Heart left ventricle (tissue), 16 donors: ENCODE data around the gene P2RY14. TPM values are rescaled to one million over a fixed set of nuclear protein-coding genes. Genes with fewer than 3 reads are reported as not detected.
"Not testable (repeated sequence)": the region's sequence is repeated elsewhere in the genome, so short reads cannot be mapped to it uniquely, and the experiment has no call there.

Experiments
- ATAC-seq, 4 donors: fragments of 200-7000 bp; cut with Tn5 transposase; one replicate each; pipeline ENCODE4 v1.9.1; 2020 to 2022; ENCODE audit warnings: moderate library complexity in 4 of 4, mild to moderate bottlenecking in 3 of 4, moderate number of reproducible peaks in 1 of 4
- DNase-seq, 5 donors: peaks; one replicate each; pipeline ENCODE4 v3.0.0-alpha.2; 2020
- H3K27ac ChIP-seq, 12 donors: fragments of 200-600 bp; sonication (generic) in 4 of 12; one replicate each; pipeline versions ENCODE4 v1.5.0 to v1.8.0; 2016 to 2022; ENCODE audit warnings: mild to moderate bottlenecking in 2 of 12
- H3K27me3 ChIP-seq, 9 donors: fragments of 200-600 bp; sonication (generic) in 2 of 9; one replicate each; pipeline versions ENCODE4 v1.5.1 to v1.8.0; 2016 to 2022; ENCODE audit warnings: mild to moderate bottlenecking in 3 of 9
- H3K36me3 ChIP-seq, 9 donors: fragments of 200-600 bp; sonication (generic) in 2 of 9; one replicate each; pipeline versions ENCODE4 v1.5.0 to v1.8.0; 2018 to 2022; ENCODE audit warnings: mild to moderate bottlenecking in 2 of 9
- H3K4me1 ChIP-seq, 12 donors: fragments of 200-600 bp; sonication (generic) in 4 of 12; one replicate each; pipeline versions ENCODE4 v1.5.0 to v1.8.0; 2016 to 2022; ENCODE audit warnings: mild to moderate bottlenecking in 3 of 12
- H3K4me3 ChIP-seq, 12 donors: fragments of 200-600 bp; sonication (generic) in 4 of 12; one replicate each; pipeline versions ENCODE4 v1.5.0 to v1.8.0; 2017 to 2022; ENCODE audit warnings: mild to moderate bottlenecking in 9 of 12, moderate library complexity in 4 of 12
- H3K9me3 ChIP-seq, 12 donors: fragments of 200-600 bp; sonication (generic) in 4 of 12; one replicate each; pipeline versions ENCODE4 v1.5.0 to v1.8.0; 2016 to 2022; ENCODE audit warnings: mild to moderate bottlenecking in 1 of 12
- POLR2A ChIP-seq, 2 donors: fragments of 450-650 bp; IDR thresholded peaks; one replicate each; pipeline ENCODE4 v1.6.1; 2017; ENCODE audit warnings: antibody characterized with exemption in 2 of 2, mild to moderate bottlenecking in 2 of 2, moderate library complexity in 2 of 2
- WGBS, 4 donors: extraction: QIAGEN DNeasy Blood & Tissue Kit in 2 of 4; methylation state at CpG; one replicate each; pipeline versions ENCODE4 v1.1.5 to v1.1.7; 2013 to 2018; 5-methylcytosine and 5-hydroxymethylcytosine counted together
- intact Hi-C, 10 donors: fragments of 100-400 bp; cut with DNase I; formaldehyde crosslinking; loops; one replicate each; pipeline versions ENCODE4 v1.11.1 to v1.14.2; 2022
- polyA plus RNA-seq, 2 donors: library from polyadenylated mRNA; stranded (reverse); fragments of 200-250 nt; gene quantifications; one replicate each; pipeline ENCODE4 v1.2.3, GENCODE V29; 2013
- total RNA-seq, 9 donors: library from RNA; depleted of rRNA in 2 of 9; stranded (reverse); fragments of >200 nt in 2 of 9; fragmentation: NEBNext Ultra II Directional in 3 of 9; extraction: Animal tissue kit (Norgen Biotek cat#: 25700) in 3 of 9; gene quantifications; one replicate each; pipeline versions ENCODE4 v1.1.0 to v1.2.4, GENCODE V29; 2016 to 2023
- TF ChIP-seq, protein P1 (sequence below), 12 donors: fragments of 200-600 bp; sonication (generic) in 4 of 12; IDR thresholded peaks; one replicate each; pipeline versions ENCODE4 v1.5.0 to v1.8.0; 2018 to 2022; ENCODE audit warnings: antibody characterized with exemption in 12 of 12, mild to moderate bottlenecking in 5 of 12
- donor health status: ischemic (EF 13 %, LVEDD 7.1; RV severe dilation, severe dysfunction).
- donor health status: healthy with polysubstance abuse.
- donor health status: DM: no; HTN: yes; CAD: no.
- donor health status: DM: no; HTN: no; CAD: no.
- donor health status: ischemic (EF 25% LVEDD 6.9; RV normal size, moderate dysfunction).
- donor health status: ischemic (EF 25% LVEDD 5.7; RV mildly dilated, moderate dysfunction).
- donor health status: healthy.
- donor health status: DM: yes; HTN: yes; CAD: no.
- donor health status: ischemic (EF 35%, LVEDD 5.7; RV mildly dilated, moderate dysfunction).
- donor health status: nonischemic (EF 11% LVEDD 7.7; RV severe dilation, severe dysfunction).
- donor health status: DM: yes; HTN: yes; CAD: no.
- donor health status: PGD.
- donor health status: ischemic (EF 29% LVEDD 5.4; RV normal size, mild dysfunction).
- donor health status: nonischemic (EF 23%, LVEDD 6.1; RV moderate dilation, normal function).

Gene P2RY14
- total and polyA plus RNA-seq, 11 donors, result 0.75 to 8.4 (median 3.2) TPM

DNA sequence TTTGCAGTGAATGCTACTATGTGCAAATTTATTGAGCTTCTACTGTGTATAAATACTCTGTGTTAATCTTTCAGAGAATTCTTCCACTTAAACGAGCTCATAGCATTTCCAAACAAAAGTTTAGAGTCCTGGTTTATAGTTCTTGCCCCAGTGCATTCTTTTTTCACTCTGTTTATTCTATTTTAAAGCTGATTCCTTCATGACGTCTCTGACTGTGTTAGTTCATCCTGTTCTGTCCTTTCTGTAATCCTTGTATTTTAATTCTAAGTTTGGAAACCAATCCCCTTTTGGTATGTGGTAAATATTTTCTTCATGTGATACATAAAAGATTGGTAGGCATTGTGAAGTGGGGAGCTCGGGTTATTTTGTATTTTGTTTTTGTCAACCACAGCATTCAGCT is 18.7 kb downstream of the P2RY14 start:
- WGBS, 4 donors, result 59 to 73% (median 66%) methylated on average over 3 of the region's 3 CpGs

DNA sequence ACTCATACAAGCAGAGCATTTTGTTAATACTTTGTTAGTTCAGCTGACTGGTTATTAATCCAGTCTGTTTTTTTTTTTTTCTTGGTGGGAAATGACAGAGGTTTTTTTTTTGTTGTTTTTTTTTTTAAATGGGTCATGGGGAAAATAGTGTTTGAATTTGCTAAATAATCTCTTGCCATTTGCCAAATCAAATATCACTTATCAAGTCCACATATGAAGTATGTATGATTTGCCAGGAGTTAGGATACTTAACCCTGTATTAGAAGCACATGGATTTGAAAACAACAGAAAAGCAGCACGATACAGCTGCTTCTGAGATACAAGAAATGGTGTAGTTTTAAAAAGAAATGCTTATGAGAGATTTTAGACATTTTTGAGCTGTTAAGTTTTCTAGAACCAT is 21.6 kb downstream of the P2RY14 start:
- intact Hi-C loops, result no loop called here
- WGBS, 4 donors, result 73 to 85% (median 76%) methylated on average over 1 of the region's 1 CpG
- H3K27ac ChIP-seq, result peak overlapping the region in 5 of 12 donors; percentile 14 to 79 (median 24)
- H3K36me3 ChIP-seq, result no peaks in the 10 kb centered on the region
- no peak for DNase-seq
- no peaks in the 10 kb centered on the region for H3K27me3 ChIP-seq
- H3K4me1 ChIP-seq, result peaks cover 0 to 17% (median 2%) of the 10 kb centered on the region in 12 donors
- H3K4me3 ChIP-seq, result no peak overlapping the region
- TF ChIP-seq POLR2A (IDR thresholded peaks at IDR 0.05), result no peak
- TF ChIP-seq, protein P1, sequence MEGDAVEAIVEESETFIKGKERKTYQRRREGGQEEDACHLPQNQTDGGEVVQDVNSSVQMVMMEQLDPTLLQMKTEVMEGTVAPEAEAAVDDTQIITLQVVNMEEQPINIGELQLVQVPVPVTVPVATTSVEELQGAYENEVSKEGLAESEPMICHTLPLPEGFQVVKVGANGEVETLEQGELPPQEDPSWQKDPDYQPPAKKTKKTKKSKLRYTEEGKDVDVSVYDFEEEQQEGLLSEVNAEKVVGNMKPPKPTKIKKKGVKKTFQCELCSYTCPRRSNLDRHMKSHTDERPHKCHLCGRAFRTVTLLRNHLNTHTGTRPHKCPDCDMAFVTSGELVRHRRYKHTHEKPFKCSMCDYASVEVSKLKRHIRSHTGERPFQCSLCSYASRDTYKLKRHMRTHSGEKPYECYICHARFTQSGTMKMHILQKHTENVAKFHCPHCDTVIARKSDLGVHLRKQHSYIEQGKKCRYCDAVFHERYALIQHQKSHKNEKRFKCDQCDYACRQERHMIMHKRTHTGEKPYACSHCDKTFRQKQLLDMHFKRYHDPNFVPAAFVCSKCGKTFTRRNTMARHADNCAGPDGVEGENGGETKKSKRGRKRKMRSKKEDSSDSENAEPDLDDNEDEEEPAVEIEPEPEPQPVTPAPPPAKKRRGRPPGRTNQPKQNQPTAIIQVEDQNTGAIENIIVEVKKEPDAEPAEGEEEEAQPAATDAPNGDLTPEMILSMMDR (IDR thresholded peaks at IDR 0.05), result no peak
- H3K9me3 ChIP-seq, result no peaks in the 10 kb centered on the region
- ATAC-seq, result no peak

More for the DNA sequence above, 18.7 kb downstream of the P2RY14 start:
- no peak for TF ChIP-seq POLR2A (IDR thresholded peaks at IDR 0.05)
- TF ChIP-seq, protein P1 (IDR thresholded peaks at IDR 0.05), result no peak
- DNase-seq (no peak), ATAC-seq (peak in 1 of 4 donors; percentile 5)
- peak overlapping the region in 4 of 12 donors; percentile 7 to 79 (median 34) for H3K27ac ChIP-seq
- H3K4me1 ChIP-seq, result peaks cover 0 to 18% (median 2%) of the 10 kb centered on the region in 12 donors
- no peak overlapping the region for H3K4me3 ChIP-seq
- H3K27me3 ChIP-seq, result no peaks in the 10 kb centered on the region
- no peaks in the 10 kb centered on the region for H3K9me3 ChIP-seq
- intact Hi-C loops, result no loop called here
- H3K36me3 ChIP-seq, result no peaks in the 10 kb centered on the region

DNA sequence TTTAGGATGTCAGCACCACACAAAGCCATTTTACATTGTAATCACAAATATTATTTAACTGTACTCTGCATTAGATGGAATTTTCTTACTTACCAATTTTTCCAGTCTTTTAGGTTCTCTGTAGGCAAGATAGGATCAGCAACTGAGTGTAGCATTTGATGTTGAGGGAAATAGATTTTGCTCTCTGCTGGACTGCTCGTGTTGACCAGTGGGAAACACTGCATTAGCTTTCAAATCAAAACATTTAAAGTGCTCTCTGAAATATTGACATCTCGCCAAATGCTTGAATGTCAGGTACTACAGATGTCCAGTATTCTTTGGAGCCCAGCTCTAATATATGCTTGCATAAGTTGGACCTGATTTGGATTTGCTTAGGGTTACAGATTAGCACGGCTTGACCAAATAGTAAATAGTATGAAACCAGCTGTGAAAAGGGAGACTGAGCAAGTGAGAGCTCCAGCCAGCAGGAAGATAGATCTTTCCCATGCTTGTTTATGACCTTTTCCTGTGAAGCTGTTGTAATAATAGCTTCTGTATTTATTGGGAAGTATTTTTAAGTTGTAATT is 29.5 kb downstream of the P2RY14 start:
- Histone ChIP-seq H3K36me3 (no peaks in the 10 kb centered on the region), H3K9me3 (no peaks in the 10 kb centered on the region), H3K27ac (peak overlapping the region in 10 of 12 donors; percentile 4 to 68 (median 37)), H3K4me3 (peak overlapping the region in 8 of 12 donors; percentile 6 to 45 (median 30)), H3K27me3 (no peaks in the 10 kb centered on the region), H3K4me1 (peaks cover 0 to 22% (median 5%) of the 10 kb centered on the region in 12 donors)
- TF ChIP-seq, protein P1 (IDR thresholded peaks at IDR 0.05), result no peak
- TF ChIP-seq POLR2A (IDR thresholded peaks at IDR 0.05), result no peak
- peak in 3 of 4 donors; percentile 32 to 54 (median 46) for ATAC-seq
- WGBS, 4 donors, result 33 to 40% (median 33%) methylated on average over 3 of the region's 3 CpGs
- intact Hi-C loops, result no loop called here
- no peak for DNase-seq

DNA sequence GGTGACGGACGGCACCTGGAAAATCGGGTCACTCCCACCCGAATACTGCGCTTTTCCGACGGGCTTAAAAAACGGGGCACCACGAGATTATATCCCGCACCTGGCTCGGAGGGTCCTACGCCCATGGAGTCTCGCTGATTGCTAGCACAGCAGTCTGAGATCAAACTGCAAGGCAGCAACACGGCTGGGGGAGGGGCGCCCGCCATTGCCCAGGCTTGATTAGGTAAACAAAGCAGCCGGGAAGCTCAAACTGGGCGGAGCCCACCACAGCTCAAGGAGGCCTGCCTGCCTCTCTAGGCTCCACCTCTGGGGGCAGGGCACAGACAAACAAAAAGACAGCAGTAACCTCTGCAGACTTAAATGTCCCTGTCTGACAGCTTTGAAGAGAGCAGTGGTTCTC is 36.3 kb downstream of the P2RY14 start:
- H3K4me1 ChIP-seq, H3K9me3 ChIP-seq, DNase-seq, H3K27ac ChIP-seq, intact Hi-C loops, H3K36me3 ChIP-seq, H3K4me3 ChIP-seq, ATAC-seq, H3K27me3 ChIP-seq: not testable (repeated sequence)
- 86 to 94% (median 91%) methylated on average over 14 to 18 of the region's 18 CpGs for WGBS, 4 donors

DNA sequence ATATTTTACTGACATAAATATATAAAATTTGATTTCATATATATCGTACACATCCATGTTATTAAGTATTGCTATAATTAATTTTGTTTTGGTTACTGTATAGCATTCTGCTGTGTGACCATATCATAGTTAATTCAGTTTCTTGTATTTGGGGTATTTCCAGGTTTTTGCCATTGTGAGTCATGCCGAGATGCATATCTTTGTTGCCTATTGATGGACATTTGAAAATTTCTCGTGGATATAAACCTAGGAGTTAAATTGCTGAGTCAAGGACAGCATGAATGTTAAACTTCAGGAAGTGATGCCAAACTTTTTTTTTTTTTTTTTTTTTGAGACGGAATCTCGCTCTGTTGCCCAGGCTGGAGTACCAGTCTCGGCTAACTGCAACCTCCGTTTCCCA is 41.6 kb downstream of the P2RY14 start:
- DNase-seq (no peak), ATAC-seq (no peak)
- WGBS, 4 donors, result 86 to 89% (median 87%) methylated on average over 7 of the region's 7 CpGs
- Histone ChIP-seq H3K9me3 (no peaks in the 10 kb centered on the region), H3K4me3 (no peak overlapping the region), H3K27ac (no peak overlapping the region), H3K36me3 (no peaks in the 10 kb centered on the region), H3K4me1 (peaks cover 0 to 9% (median 0%) of the 10 kb centered on the region in 12 donors), H3K27me3 (no peaks in the 10 kb centered on the region)
- intact Hi-C loops, result no loop called here
- TF ChIP-seq, protein P1 (IDR thresholded peaks at IDR 0.05), result no peak
- no peak for TF ChIP-seq POLR2A (IDR thresholded peaks at IDR 0.05)
